CD4-positive, alpha-beta T cell (primary cell): ENCODE measurements around the gene CADPS. TPM values are rescaled to one million over a fixed set of nuclear protein-coding genes. Genes with fewer than 3 reads are reported as not detected.

Experiments used
- ATAC-seq: fragments of 200-7000 bp; cut with Tn5 transposase; one replicate; pipeline ENCODE4 v1.10.0; 2022; ENCODE audit warnings: mild to moderate bottlenecking; ENCODE audit not compliant: poor library complexity
- CTCF ChIA-PET: fragments of 350-600 bp; sonication (Branson Sonifier 250); formaldehyde crosslinking; loops from one replicate; lab custom pipeline; 2021; ENCODE audit warnings: antibody characterized with exemption, inconsistent platforms; lab: Charles Lee
- POLR2A ChIA-PET: fragments of 350-600 bp; sonication (Branson Sonifier 250); formaldehyde crosslinking; loops from one replicate; lab custom pipeline; 2021; ENCODE audit warnings: antibody characterized with exemption, inconsistent platforms; lab: Charles Lee
- DNase-seq, 14 experiments: peaks; one replicate each; pipeline ENCODE4 v3.0.0-alpha.2; 2013 to 2020; ENCODE audit warnings: mixed read lengths in 2 of 14
- H3K27ac ChIP-seq, 2 donors: one replicate each; pipeline versions ENCODE4 v1.5.1 to v1.7.0; 2013; ENCODE audit warnings: low read length in 2 of 2, low read depth in 1 of 2, mild to moderate bottlenecking in 1 of 2
- H3K27me3 ChIP-seq, 2 experiments: 1 replicate in 1 of 2; 2 replicates in 1 of 2; pipeline versions ENCODE4 v1.6.1 to v1.7.0; 2013; ENCODE audit warnings: low read length in 2 of 2, control low read depth in 1 of 2, mild to moderate bottlenecking in 1 of 2, moderate library complexity in 1 of 2; ENCODE audit not compliant: insufficient read depth in 2 of 2, control insufficient read depth in 1 of 2
- H3K36me3 ChIP-seq: one replicate; pipeline ENCODE4 v1.6.1; 2013; ENCODE audit warnings: low read length, control low read depth; ENCODE audit not compliant: insufficient read depth
- H3K4me1 ChIP-seq: one replicate; pipeline ENCODE4 v1.6.1; 2013; ENCODE audit warnings: low read length, control low read depth; ENCODE audit not compliant: insufficient read depth
- H3K4me3 ChIP-seq: one replicate; pipeline ENCODE4 v1.5.1; 2013; ENCODE audit warnings: mild to moderate bottlenecking, low read length, moderate library complexity
- H3K9me3 ChIP-seq, 2 experiments: 1 replicate in 1 of 2; 2 replicates in 1 of 2; pipeline versions ENCODE4 v1.6.1 to v1.7.0; 2013; ENCODE audit warnings: low read length in 2 of 2, mild to moderate bottlenecking in 2 of 2, control low read depth in 1 of 2, moderate library complexity in 1 of 2; ENCODE audit not compliant: control insufficient read depth in 1 of 2, insufficient read depth in 1 of 2
- H3K27ac Mint-ChIP-seq: one replicate; pipeline ENCODE4 v1.8.0; 2020; ENCODE audit warnings: mixed read lengths
- H3K27me3 Mint-ChIP-seq: one replicate; pipeline ENCODE4 v1.8.0; 2021; ENCODE audit warnings: mixed read lengths
- H3K36me3 Mint-ChIP-seq: one replicate; pipeline ENCODE4 v1.8.0; 2021; ENCODE audit warnings: low read depth, mixed read lengths
- H3K4me1 Mint-ChIP-seq: one replicate; pipeline ENCODE4 v1.8.0; 2021; ENCODE audit warnings: low read depth, mixed read lengths
- H3K4me3 Mint-ChIP-seq: one replicate; pipeline ENCODE4 v1.8.0; 2020; ENCODE audit warnings: mild to moderate bottlenecking, mixed read lengths
- H3K9me3 Mint-ChIP-seq: one replicate; pipeline ENCODE4 v1.8.0; 2020; ENCODE audit warnings: mixed read lengths
- CTCF ChIP-seq: fragments of 200-600 bp; IDR thresholded peaks from one replicate; pipeline ENCODE4 v1.8.0; 2022; ENCODE audit warnings: antibody characterized with exemption, mild to moderate bottlenecking
- intact Hi-C, 2 experiments: fragments of 100-400 bp; cut with DNase I in 1 of 2; cut with micrococcal nuclease in 1 of 2; formaldehyde crosslinking; loops; one replicate each; pipeline versions ENCODE4 v1.15.1 to v1.9.0; 2023 to 2025; cut with DNase I, micrococcal nuclease
- total RNA-seq, 174 experiments: library from RNA in 2 of 174; stranded (reverse) in 2 of 174; gene quantifications; one replicate each; pipeline ENCODE4 v1.2.3 and lab custom pipeline; 2021 to 2026

CADPS gene
- total RNA-seq, 2 experiments from 2014 or later: not detected

- H3K4me3 Mint-ChIP-seq: no peak overlapping the region
- Histone ChIP-seq H3K27ac (no peak overlapping the region), H3K27me3 (no peaks in the 10 kb centered on the region), H3K9me3 (no peaks in the 10 kb centered on the region), H3K36me3 (no peaks in the 10 kb centered on the region), H3K4me1 (no peaks in the 10 kb centered on the region), H3K4me3 (no peak overlapping the region)
- H3K36me3 Mint-ChIP-seq: no peaks in the 10 kb centered on the region
- H3K9me3 Mint-ChIP-seq: no peaks in the 10 kb centered on the region
- TF ChIP-seq CTCF: no peak
- no peak for DNase-seq
- no peaks in the 10 kb centered on the region for H3K27me3 Mint-ChIP-seq
- CTCF ChIA-PET: no interaction called here
- POLR2A ChIA-PET: no interaction called here
- H3K4me1 Mint-ChIP-seq: no peaks in the 10 kb centered on the region
- no peak overlapping the region for H3K27ac Mint-ChIP-seq
- ATAC-seq: no peak
- intact Hi-C loops: no loop called here
These were observed 399.9 kb downstream of the CADPS start for GRCh38 chr3:62475306-62475705.

- ATAC-seq (no peak), DNase-seq (no peak)
- peaks cover 0 to 4% of the 10 kb centered on the region in 2 experiments for H3K9me3 ChIP-seq
- no peaks in the 10 kb centered on the region for H3K36me3 ChIP-seq
- H3K4me1 ChIP-seq: no peaks in the 10 kb centered on the region
- intact Hi-C loops: no loop called here
- no peaks in the 10 kb centered on the region for H3K4me1 Mint-ChIP-seq
- no peak overlapping the region for H3K4me3 Mint-ChIP-seq
- H3K27me3 Mint-ChIP-seq: no peaks in the 10 kb centered on the region
- H3K9me3 Mint-ChIP-seq: no peaks in the 10 kb centered on the region
- no peak for TF ChIP-seq CTCF
- POLR2A ChIA-PET: no interaction called here
- no peak overlapping the region for H3K4me3 ChIP-seq
- H3K27ac ChIP-seq: no peak overlapping the region
- H3K27ac Mint-ChIP-seq: no peak overlapping the region
- CTCF ChIA-PET: no interaction called here
- H3K36me3 Mint-ChIP-seq: no peaks in the 10 kb centered on the region
- no peaks in the 10 kb centered on the region for H3K27me3 ChIP-seq
These were observed 407.1 kb downstream of the CADPS start for GRCh38 chr3:62467966-62468722.

GRCh38 chr3:62462788-62463187, 412.4 kb downstream of the CADPS start:
- no peaks in the 10 kb centered on the region for H3K36me3 Mint-ChIP-seq
- no peak for ATAC-seq
- no peak for DNase-seq
- H3K4me3 Mint-ChIP-seq: no peak overlapping the region
- Histone ChIP-seq H3K27ac (no peak overlapping the region), H3K36me3 (no peaks in the 10 kb centered on the region), H3K27me3 (peaks cover 0 to 5% of the 10 kb centered on the region in 2 experiments), H3K4me3 (no peak overlapping the region), H3K9me3 (no peaks in the 10 kb centered on the region), H3K4me1 (no peaks in the 10 kb centered on the region)
- no peaks in the 10 kb centered on the region for H3K27me3 Mint-ChIP-seq
- intact Hi-C loops: no loop called here
- no peak for TF ChIP-seq CTCF
- ChIA-PET POLR2A (no interaction called here), CTCF (no interaction called here)
- no peaks in the 10 kb centered on the region for H3K4me1 Mint-ChIP-seq
- no peaks in the 10 kb centered on the region for H3K9me3 Mint-ChIP-seq
- H3K27ac Mint-ChIP-seq: no peak overlapping the region
